GM19328 (cell line): Measurements from ENCODE around the gene AVPR1A.

Source experiments
- ATAC-seq: cut with Tn5 transposase; IDR thresholded peaks from one replicate; pipeline ENCODE4 v1.9.1; 2021; ENCODE audit warnings: mild to moderate bottlenecking, moderate library complexity; ENCODE audit not compliant: unreplicated experiment

AVPR1A gene

DNA sequence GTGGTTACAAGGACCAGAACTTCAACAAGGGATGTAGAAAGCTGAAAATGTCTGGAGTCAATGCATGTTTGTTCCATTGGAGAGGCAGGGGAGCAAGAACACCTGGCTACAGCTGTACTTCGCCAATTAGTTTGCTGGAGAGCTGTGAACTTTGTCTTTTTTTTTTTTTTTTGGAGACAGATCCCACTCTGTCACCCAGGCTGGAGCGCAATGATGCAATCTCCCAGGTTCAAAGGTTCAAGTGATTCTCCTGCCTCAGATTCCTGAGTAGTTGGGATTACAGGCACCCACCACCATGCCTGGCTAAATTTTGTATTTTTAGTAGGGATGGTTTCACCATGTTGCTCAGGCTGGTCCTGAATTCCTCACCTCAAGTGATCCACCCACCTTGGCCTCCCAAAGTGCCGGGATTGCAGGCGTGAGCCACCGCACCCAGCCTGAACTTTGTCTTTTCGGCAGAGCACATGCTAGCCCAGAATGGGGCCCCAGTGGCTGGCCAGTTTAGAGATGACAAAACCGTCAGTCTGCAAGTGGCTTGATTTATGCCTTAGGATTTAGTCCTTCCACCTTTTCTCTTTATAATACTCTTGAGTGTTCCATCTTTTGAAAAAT, 55.5 kb downstream of the AVPR1A start:
- ATAC-seq: no peak

DNA sequence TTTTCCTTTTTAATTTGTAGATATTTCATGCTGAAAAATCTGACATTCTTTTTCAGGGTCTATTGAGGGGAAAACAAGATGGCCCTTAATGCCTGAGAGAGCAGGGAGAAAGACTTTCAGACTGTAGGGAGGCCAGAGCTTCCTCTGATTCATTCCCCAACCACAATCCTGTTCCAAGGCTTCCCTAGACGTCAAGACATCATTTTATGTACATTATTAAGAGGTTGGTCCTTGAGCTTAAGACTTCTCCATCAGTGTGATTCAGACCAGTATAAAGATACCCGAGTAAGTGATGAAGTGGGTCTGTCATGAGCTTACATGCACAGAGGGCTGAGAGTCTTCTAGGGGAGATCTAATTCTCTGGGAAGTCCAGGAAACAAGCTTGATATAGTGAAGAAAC, 57.3 kb downstream of the AVPR1A start:
- no peak for ATAC-seq

DNA sequence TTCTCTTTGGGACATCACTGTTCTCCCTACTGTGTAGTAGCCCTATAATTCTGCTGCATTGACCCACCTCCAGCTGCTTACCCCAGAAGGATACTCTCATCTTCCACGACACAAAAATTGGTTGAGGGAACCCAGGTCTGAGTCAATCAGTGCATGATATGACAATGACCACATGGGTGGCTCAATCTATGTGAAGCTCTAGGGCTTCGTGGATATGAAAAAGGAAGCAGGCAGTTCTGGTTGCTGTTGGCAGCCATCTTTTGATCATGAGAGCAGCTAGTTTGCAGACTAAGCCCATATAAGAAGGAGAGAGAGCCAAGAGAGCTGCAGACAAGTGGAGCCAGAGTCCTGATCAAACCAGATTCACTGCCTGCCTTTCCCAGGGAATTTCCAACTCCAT, 57.9 kb downstream of the AVPR1A start:
- ATAC-seq: no peak
